Bronchial epithelial cell (primary cell): Measurements from ENCODE around the gene SEC16A. TPM values are rescaled to one million over a fixed set of nuclear protein-coding genes. Genes with fewer than 3 reads are reported as not detected.

Experiments
- DNase-seq: peaks from one replicate; pipeline ENCODE4 v3.0.0-alpha.2; 2010; ENCODE audit warnings: low read depth
- FAIRE-seq: peaks from 2 replicates; lab custom pipeline; 2011; peaks lifted over from hg19 to GRCh38; lab: Jason Lieb, UNC
- H3K27me3 ChIP-seq: 2 replicates; pipeline ENCODE4 v1.5.1; 2011; ENCODE audit warnings: low read length; ENCODE audit not compliant: control insufficient read depth, insufficient read depth
- H3K36me3 ChIP-seq: 2 replicates; pipeline ENCODE4 v1.5.1; 2011; ENCODE audit warnings: low read length; ENCODE audit not compliant: control insufficient read depth, insufficient read depth
- H3K4me3 ChIP-seq: 2 replicates; pipeline ENCODE4 v1.5.1; 2011; ENCODE audit warnings: mild to moderate bottlenecking, low read depth, low read length, control low read depth
- CTCF ChIP-seq: IDR thresholded peaks from 2 replicates; pipeline ENCODE4 v1.5.1; 2011; ENCODE audit warnings: mild to moderate bottlenecking, moderate library complexity, low read length, control low read depth, inconsistent platforms; ENCODE audit not compliant: insufficient read depth, severe bottlenecking
- total RNA-seq: library from RNA; depleted of rRNA; stranded (reverse); fragments of >200 nt; gene quantifications from 2 replicates; pipeline ENCODE4 v1.2.1, GENCODE V29; 2014

SEC16A gene
- total RNA-seq, 1 donor from 2014 or later: 13.7 TPM

- Histone ChIP-seq H3K4me3 (no peak overlapping the region), H3K36me3 (peaks cover 19% of the 10 kb centered on the region), H3K27me3 (no peaks in the 10 kb centered on the region)
- FAIRE-seq: no peak
- DNase-seq: no peak
- no peak for TF ChIP-seq CTCF
Measured at GRCh38 chr9:136493567-136493971, 10.7 kb upstream of the SEC16A start.

- Histone ChIP-seq H3K36me3 (peaks cover 14% of the 10 kb centered on the region), H3K27me3 (no peaks in the 10 kb centered on the region), H3K4me3 (no peak overlapping the region)
- DNase-seq (no peak), FAIRE-seq (no peak)
- TF ChIP-seq CTCF: no peak
Measured at GRCh38 chr9:136492978-136493522, 10.2 kb upstream of the SEC16A start.

GRCh38 chr9:136489731-136490130, 6.9 kb upstream of the SEC16A start:
- no peak for FAIRE-seq

GRCh38 chr9:136488247-136489214, 5.7 kb upstream of the SEC16A start:
- Histone ChIP-seq H3K36me3 (no peaks in the 10 kb centered on the region), H3K4me3 (no peak overlapping the region), H3K27me3 (no peaks in the 10 kb centered on the region)
- peak; percentile 96 for TF ChIP-seq CTCF
- DNase-seq (peak; percentile 54), FAIRE-seq (no peak)

More at GRCh38 chr9:136489731-136490130, 6.9 kb upstream of the SEC16A start:
- Histone ChIP-seq H3K4me3 (no peak overlapping the region), H3K27me3 (no peaks in the 10 kb centered on the region), H3K36me3 (no peaks in the 10 kb centered on the region)
- no peak for TF ChIP-seq CTCF
- no peak for DNase-seq

GRCh38 chr9:136487672-136488071, 4.8 kb upstream of the SEC16A start:
- Histone ChIP-seq H3K4me3 (no peak overlapping the region), H3K27me3 (no peaks in the 10 kb centered on the region), H3K36me3 (no peaks in the 10 kb centered on the region)
- DNase-seq: no peak
- TF ChIP-seq CTCF: no peak
- FAIRE-seq: no peak
